Fibroblast of lung (primary cell): ENCODE measurements around the gene DOK6. TPM values are rescaled to one million over a fixed set of nuclear protein-coding genes. Genes with fewer than 3 reads are reported as not detected.
"Not testable (repeated sequence)": the region's sequence is repeated elsewhere in the genome, so short reads cannot be mapped to it uniquely, and the experiment has no call there.

Source experiments
- DNase-seq, 2 donors: peaks; one replicate each; pipeline versions ENCODE4 v3.0.0 to v3.0.0-alpha.2; 2010; ENCODE audit warnings: low read depth in 2 of 2
- H2AFZ ChIP-seq: 2 replicates; pipeline ENCODE4 v1.5.1; 2012; ENCODE audit warnings: low read length, control low read depth, inconsistent platforms
- H3K27ac ChIP-seq: 2 replicates; pipeline ENCODE4 v1.5.1; 2011; ENCODE audit warnings: low read length, control low read depth; ENCODE audit not compliant: insufficient read depth
- H3K27me3 ChIP-seq: 2 replicates; pipeline ENCODE4 v1.5.1; 2011; ENCODE audit warnings: mild to moderate bottlenecking, low read length; ENCODE audit not compliant: control insufficient read depth, insufficient read depth
- H3K36me3 ChIP-seq: 2 replicates; pipeline ENCODE4 v1.5.1; 2011; ENCODE audit warnings: low read length; ENCODE audit not compliant: control insufficient read depth, insufficient read depth
- H3K4me1 ChIP-seq: 2 replicates; pipeline ENCODE4 v1.5.1; 2011; ENCODE audit warnings: low read length; ENCODE audit not compliant: control insufficient read depth, insufficient read depth; ENCODE audit errors: extremely low read depth
- H3K4me2 ChIP-seq: 2 replicates; pipeline ENCODE4 v1.5.1; 2011; ENCODE audit warnings: low read length, control low read depth; ENCODE audit not compliant: insufficient read depth; ENCODE audit errors: extremely low read depth
- H3K4me3 ChIP-seq, 4 experiments: fragments of 200-600 bp in 1 of 4; sonication (generic) in 1 of 4; replicated peaks in 1 of 4; 2 replicates each; pipeline ENCODE4 v1.5.1; 2011 to 2016; ENCODE audit warnings: low read length in 4 of 4, low read depth in 3 of 4, mild to moderate bottlenecking in 3 of 4, control low read depth in 2 of 4, inconsistent platforms in 1 of 4, mixed read lengths in 1 of 4; ENCODE audit not compliant: insufficient read depth in 1 of 4; ENCODE audit errors: control extremely low read depth in 1 of 4
- H3K79me2 ChIP-seq: 2 replicates; pipeline ENCODE4 v1.5.1; 2012; ENCODE audit warnings: mild to moderate bottlenecking, low read length, inconsistent platforms; ENCODE audit not compliant: control insufficient read depth, insufficient read depth
- H3K9ac ChIP-seq: 2 replicates; pipeline ENCODE4 v1.5.1; 2011; ENCODE audit warnings: mild to moderate bottlenecking, low read length, control low read depth; ENCODE audit not compliant: insufficient read depth
- H3K9me3 ChIP-seq: 2 replicates; pipeline ENCODE4 v1.5.1; 2012; ENCODE audit warnings: low read depth, low read length; ENCODE audit not compliant: control insufficient read depth, insufficient read depth
- H4K20me1 ChIP-seq: 2 replicates; pipeline ENCODE4 v1.5.1; 2011; ENCODE audit warnings: low read length; ENCODE audit not compliant: control insufficient read depth, insufficient read depth; ENCODE audit errors: extremely low read depth
- CTCF ChIP-seq, 2 donors: IDR thresholded peaks in 1 of 2; conservative IDR thresholded peaks in 1 of 2; 1 replicate in 1 of 2; 2 replicates in 1 of 2; pipeline ENCODE4 v1.5.1; 2011 to 2012; ENCODE audit warnings: low read length in 2 of 2, control low read depth in 1 of 2, inconsistent platforms in 1 of 2, low read depth in 1 of 2, mild to moderate bottlenecking in 1 of 2
- EZH2 ChIP-seq: IDR thresholded peaks from 2 replicates; pipeline ENCODE4 v1.5.1; 2012; ENCODE audit warnings: low read length, control low read depth, mild to moderate bottlenecking; ENCODE audit errors: missing control alignments
- polyA plus RNA-seq, 2 donors: library from polyadenylated mRNA; depleted of rRNA in 1 of 2; stranded (reverse) in 1 of 2; unstranded in 1 of 2; fragments of >200 nt; gene quantifications; 2 replicates each; pipeline ENCODE4 v1.2.1, GENCODE V29; 2011 to 2012; ENCODE audit warnings: missing spikeins in 1 of 2
- total RNA-seq: library from RNA; depleted of rRNA; stranded (reverse); fragments of >200 nt; gene quantifications from 2 replicates; pipeline ENCODE4 v1.2.1, GENCODE V29; 2014

Gene DOK6
- total and polyA plus RNA-seq, 2 donors (not counting 1 experiment from before 2014, with no cell fraction given), result 4.0 to 7.8 TPM

- Histone ChIP-seq H3K27ac (no peak overlapping the region), H3K79me2 (no peaks in the 10 kb centered on the region), H4K20me1 (no peaks in the 10 kb centered on the region), H3K4me1 (no peaks in the 10 kb centered on the region), H3K9me3 (no peaks in the 10 kb centered on the region), H3K27me3 (no peaks in the 10 kb centered on the region), H3K9ac (no peak overlapping the region), H3K4me3 (no peak overlapping the region), H3K4me2 (no peak overlapping the region), H2AFZ (no peak overlapping the region), H3K36me3 (no peaks in the 10 kb centered on the region)
- DNase-seq, result no peak
- no peak for TF ChIP-seq CTCF (conservative IDR thresholded peaks at IDR 0.05 in 1 of 2, IDR thresholded peaks at IDR 0.05 in 1 of 2; ENCODE audit: low read depth in 1 of 2, low read length in 2 of 2)
- TF ChIP-seq EZH2, result no peak
Observed at GRCh38 chr18:69876490-69876889, 475.8 kb downstream of the DOK6 start.

- no peak overlapping the region for H3K27ac ChIP-seq
- no peak overlapping the region for H3K4me3 ChIP-seq
- no peaks in the 10 kb centered on the region for H3K36me3 ChIP-seq
- no peaks in the 10 kb centered on the region for H4K20me1 ChIP-seq
- DNase-seq, result no peak
- H3K9ac ChIP-seq, result no peak overlapping the region
- H3K4me1 ChIP-seq, result no peaks in the 10 kb centered on the region
- TF ChIP-seq CTCF (conservative IDR thresholded peaks at IDR 0.05 in 1 of 2, IDR thresholded peaks at IDR 0.05 in 1 of 2; ENCODE audit: low read depth in 1 of 2, low read length in 2 of 2), result no peak
- no peak for TF ChIP-seq EZH2
- H2AFZ ChIP-seq, result no peak overlapping the region
- no peak overlapping the region for H3K4me2 ChIP-seq
- no peaks in the 10 kb centered on the region for H3K9me3 ChIP-seq
- no peaks in the 10 kb centered on the region for H3K27me3 ChIP-seq
- no peaks in the 10 kb centered on the region for H3K79me2 ChIP-seq
Observed at GRCh38 chr18:69878213-69878933, 477.7 kb downstream of the DOK6 start.

GRCh38 chr18:69879051-69879450 is 478.4 kb downstream of the DOK6 start:
- H3K4me1 ChIP-seq, H3K27me3 ChIP-seq, H3K27ac ChIP-seq, DNase-seq, H2AFZ ChIP-seq, H3K9me3 ChIP-seq, H3K36me3 ChIP-seq, H3K4me3 ChIP-seq, H3K79me2 ChIP-seq, H3K4me2 ChIP-seq, H3K9ac ChIP-seq, H4K20me1 ChIP-seq: not testable (repeated sequence)
